Activated CD4-positive, alpha-beta T cell treated with anti-CD3 and anti-CD28 coated beads, Interleukin-2, amount 50 U/mL, for 4 hours (primary cell): Measurements from ENCODE around the gene RSPRY1.

Source experiments
- DNase-seq, 2 experiments: peaks; one replicate each; pipeline ENCODE4 v3.0.0-alpha.2; 2020

Gene RSPRY1

DNA sequence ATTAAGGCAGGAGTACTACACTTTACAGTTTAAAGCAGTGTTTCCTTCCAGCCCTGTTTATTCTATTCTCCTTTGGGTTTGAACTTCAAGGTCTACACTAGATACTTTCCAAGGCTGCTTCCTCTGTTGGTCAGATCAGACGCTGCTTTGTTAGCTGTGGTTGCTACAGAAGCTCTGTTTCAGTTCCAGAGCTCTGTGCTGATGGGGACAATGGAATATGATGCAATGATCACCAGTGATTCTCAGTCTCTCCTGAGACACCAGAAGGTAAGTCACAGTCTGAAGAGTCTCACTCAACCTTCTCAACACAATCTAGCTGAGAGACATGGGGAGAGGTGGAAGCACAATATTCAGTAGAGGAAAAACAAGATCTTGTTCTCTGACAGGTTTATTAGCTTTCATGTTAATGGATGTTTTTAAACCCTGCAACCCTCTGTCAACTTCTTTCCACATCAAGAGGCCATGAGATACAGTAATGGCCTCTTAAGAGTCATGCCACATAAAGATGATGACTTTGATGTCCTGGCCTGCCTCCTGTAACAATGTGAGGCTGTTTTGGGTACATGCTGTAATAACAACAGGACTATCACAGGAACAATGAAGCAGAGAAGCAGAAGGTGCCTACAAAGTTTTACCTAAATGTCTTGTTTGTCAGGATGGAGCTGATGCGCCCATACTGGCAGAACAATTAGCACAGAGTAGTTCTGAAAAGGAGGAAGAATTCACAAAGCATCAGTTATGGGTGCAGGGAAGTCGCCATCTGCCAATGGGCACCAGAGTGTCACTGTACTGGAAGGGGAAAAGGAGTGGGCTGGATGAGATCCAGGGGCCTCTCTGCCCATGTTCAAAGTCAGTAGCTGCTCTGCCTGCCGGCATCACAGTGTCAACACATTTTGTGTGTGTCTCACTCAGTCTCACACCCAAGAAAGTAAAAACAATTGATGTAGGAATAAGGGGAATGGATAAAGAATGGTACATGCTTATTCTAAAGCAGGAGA, 33.7 kb upstream of the RSPRY1 start:
- DNase-seq = no peak

DNA sequence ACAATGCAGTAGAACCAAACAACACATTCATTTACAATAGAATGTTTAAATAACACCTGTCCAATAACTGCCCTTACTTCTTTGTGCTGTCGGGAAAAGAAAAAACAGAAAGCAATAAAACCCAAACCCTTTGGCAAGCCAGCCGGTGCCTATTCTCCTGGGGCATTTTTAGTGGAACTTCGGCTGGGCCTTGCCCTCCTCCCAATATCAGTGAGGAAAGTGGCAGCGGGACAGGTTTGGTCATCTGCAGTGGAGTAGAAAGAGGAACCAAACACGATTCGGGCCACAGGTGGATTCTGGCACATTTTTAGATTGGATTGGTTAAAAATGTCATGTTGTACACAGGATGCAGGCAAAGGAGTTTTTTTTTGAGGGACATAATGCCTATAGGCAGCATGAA, 32.3 kb upstream of the RSPRY1 start:
- DNase-seq = no peak

DNA sequence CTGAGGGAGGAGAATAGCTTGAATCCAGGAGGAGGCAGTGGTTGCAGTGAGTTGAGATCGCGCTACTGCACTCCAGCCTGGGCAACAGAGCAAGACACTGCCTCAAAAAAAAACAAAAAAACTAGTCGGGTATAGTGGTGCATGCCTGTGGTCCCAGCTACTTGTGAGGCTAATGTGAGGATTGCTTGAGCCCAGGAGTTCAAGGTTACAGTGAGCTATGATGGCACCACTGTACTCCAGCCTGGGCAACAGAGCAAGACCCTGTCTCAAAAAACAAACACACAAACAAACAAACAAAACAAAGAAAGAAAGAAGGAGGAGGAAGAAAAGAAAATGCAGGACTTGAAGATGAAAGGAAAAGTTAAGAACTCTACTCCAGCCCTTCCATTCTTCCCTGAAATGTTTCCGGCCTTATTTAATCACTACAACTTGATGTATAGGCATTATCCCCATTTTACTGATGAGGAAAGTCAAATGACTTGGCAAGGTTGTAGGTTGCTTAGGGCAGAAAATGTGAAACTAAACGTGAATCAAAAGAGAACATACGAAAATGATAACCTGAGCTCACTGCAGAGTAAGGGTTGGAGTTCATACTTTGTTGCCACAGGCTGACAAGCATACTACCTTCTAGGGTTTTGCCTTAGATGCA, 30.3 kb upstream of the RSPRY1 start:
- DNase-seq = no peak

DNA sequence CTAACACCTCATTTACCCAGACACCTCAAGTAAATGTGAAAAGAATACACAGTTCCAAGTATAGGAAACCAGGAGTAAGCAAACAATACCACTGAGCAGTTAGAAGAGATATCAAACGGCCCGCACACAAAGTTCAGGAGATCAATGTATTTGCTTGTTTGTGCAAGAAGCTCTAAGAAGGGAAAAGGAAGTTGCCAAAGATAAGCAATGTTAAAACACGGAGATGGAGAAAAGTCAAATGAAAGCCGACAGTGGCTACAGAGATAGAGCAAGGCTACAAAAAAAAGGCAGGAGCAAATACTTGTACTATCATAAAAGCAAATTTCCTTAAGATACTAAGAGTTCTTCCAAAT, 29.8 kb upstream of the RSPRY1 start:
- DNase-seq = no peak

DNA sequence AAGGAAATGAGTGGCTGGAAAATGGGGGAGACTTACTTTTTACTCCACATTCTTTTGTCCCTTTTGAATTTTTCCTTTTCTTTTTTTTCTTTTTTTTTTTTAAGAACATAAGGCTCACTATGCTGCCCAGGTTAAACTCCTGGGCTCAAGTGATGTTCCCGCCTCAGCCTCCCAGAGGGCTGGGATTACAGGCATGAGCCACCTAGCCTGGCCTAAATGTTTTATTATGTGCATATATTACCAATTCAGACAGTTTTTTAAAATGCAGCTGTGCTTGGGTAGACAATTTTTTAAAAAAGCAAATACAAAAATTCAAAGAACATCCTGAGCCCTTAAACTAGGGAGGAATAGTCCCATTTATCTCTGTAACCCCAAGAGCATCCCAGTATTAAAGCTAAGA, 28.6 kb upstream of the RSPRY1 start:
- no peak for DNase-seq

DNA sequence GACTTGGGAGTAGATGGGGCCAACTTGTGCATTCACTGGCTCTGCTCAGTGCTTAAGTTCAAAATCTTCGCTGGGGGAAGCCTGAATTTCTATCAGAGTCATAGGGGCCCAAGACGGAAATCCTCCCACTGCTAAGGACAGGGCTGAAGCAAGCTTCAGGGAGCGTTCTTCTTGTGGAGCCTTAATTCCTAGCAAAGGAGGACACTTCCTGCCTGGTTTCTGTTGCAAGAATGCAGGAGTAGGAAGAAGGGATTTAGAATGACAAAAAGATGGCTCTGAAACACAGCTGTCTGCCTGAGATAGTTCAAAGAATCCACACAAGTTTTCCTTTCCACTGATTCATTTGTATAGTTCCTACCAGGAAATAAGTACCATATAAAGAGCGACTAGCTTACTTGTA, 26.7 kb upstream of the RSPRY1 start:
- DNase-seq = no peak

DNA sequence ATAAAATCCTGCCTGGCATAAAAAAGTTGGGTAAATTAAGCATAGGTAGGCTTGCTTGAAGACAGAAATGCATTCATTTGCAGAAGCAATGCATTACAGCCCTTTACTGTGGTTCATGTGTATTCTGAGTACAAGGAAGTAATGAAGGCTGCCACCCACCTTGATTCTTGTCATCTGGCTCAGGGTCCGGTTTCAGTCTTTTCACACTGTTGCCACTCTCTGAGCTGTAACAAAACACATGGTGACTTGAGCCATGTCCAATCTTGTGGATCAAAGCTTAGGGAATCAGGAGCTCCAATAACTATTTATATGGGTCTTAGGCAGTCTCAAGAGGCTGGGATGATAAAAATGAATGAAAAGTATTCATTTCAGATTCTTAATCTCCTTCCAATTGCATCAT, 22.3 kb upstream of the RSPRY1 start:
- DNase-seq = no peak

DNA sequence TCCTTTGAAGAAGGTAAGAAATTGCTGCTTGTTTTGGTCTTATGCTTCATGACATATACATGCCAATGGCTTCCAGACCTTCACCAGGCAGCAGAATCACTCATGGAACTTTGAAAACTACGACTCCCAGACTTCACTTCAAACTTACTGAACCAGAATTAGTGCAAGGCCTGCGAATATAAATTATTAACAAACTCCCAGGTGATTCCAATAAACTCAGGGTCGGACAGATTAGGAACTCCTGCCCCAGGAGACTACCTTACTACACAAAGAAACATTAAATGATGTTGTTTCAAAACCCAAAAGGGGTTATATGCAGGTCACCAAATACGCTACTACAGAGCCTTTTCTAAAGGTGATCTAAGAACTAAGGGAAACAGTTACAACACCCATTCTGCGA, 20.6 kb upstream of the RSPRY1 start:
- DNase-seq = no peak

DNA sequence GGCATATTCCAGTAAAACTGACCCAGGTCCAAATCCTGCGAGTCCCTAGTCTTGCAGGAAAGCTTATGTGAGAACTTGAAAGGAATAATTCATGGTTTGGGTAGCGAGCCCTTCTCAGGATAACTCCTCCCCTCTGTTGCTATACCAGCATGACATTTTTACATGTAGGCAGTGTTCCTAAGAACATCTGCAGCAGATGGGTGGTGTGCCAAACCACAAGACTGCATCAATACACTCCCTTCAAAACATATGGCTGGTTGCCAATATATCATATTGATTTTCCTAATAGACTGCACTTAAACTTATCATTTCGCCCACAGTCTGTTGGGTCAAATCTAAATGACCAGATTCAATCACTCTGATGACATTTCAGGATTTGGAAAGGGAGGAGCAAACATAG, 20.2 kb upstream of the RSPRY1 start:
- DNase-seq = no peak

DNA sequence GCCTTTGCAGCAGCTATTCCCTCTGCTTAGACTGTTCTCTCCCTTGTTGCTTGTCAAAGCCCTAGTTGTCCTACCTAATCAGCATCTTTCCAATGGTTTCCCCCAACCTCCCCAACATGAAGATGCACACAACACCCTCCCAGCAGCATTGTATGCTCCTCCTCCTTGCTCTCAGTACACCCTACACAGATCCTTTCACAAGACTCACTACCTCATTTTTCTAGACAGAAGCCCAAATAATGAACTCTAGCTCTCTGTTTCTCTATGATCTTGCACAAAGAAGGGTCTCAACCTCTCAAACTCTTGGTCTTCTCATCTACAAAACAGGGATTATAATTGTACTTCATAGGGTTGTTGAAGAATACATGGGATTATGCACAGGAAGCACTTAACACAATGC, 19.7 kb upstream of the RSPRY1 start:
- DNase-seq = no peak

DNA sequence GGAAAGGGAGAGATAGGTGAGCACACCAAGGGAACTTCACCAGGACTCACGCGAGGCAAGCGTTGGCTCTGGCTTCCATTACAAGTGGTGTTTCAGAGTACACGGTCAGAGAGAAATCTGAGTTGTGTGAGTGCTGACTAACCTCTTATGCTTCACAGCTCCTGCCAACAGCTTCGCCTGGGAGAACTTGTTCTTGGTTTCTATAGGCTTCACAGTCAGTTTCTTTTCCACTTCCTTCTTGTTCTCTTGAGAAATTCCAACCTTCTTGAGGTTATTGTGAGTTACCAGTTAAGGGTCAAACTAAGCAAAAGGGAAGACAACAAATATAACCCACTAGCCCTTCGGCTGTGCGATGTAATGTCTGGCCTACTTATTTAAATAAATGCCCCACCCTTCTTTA, 19.2 kb upstream of the RSPRY1 start:
- no peak for DNase-seq

DNA sequence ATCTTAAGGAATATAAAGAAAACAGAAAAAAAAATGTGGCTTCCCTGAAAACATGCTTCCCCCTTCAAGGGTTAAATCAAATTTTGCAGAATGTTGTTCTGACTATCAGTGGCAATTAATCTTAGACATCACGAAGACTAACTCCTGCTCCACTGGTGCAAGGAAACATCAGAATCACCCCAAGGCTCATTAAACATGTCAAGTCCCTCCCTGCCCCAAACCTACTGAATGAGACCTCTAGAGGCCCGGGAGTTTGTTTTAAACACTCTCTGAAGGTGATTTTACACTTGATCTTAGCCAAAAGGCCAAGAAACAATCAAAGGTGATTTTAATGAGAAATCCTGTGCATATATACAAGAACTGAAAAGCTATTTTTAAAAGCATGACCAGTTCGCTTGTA, 18.6 kb upstream of the RSPRY1 start:
- no peak for DNase-seq

DNA sequence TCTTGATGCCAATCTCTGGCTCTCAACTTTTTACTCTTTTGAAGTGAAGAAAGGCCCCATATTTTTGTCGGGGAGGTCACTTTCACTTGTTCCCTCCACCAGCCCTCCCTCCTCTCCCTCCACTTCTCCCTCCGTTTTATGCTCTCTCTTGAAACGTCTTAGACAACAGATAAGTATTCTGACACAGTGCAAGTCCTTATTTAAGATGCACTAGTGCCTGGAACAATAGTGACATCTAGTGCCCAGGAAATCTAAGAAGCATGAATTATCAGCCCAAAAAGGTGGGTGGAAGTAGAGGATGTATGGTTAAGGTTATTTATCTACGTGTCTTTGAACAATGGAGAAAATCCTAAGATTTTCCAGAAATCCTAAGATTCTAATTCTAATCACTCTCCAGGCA, 18.2 kb upstream of the RSPRY1 start:
- DNase-seq = no peak

DNA sequence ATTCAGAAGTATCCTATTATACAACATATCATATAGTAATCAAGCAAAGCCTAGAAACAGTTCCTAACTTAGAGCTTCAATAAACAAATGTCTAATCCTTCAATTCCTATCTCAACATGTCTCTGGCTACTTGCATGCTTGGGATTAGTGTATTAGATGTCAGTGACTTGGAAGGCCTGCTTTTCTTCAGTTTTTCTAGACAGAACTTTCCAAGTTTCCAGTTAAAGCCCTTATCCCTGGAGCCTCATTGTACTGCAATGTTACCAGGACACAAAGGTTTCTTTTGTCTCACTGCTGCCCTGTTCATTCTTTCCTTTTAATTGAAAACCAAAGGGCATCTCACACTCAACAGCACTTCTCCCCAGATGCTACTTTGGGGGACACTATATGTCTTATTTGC, 16.8 kb upstream of the RSPRY1 start:
- no peak for DNase-seq

DNA sequence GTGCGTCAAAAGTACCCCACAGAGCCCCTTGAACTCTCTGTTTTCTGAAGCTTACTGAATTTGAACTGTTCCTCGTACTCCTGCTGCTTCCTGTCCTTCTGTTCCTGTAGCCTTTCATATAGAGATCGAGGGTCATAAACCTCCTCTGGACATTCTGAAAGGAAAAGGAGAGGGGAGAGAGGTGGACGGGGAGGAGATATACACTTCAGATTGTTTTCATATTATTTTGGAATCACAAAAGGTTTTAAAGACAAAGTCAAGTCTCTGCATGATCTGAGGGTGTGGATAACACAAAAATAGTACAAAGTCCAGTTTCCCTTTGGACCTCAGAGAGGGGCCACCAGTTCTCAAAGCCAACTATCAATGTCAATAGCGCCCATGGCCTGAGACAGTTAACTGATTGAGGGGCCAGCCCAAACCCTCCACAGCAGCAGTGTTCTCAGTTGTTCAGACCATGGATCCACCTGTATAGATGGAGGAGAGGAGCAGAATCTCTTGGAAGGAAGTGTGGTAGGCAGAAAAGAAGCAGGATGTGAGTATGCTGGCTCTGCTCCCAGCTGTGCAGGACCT, 13.3 kb upstream of the RSPRY1 start:
- DNase-seq = no peak

DNA sequence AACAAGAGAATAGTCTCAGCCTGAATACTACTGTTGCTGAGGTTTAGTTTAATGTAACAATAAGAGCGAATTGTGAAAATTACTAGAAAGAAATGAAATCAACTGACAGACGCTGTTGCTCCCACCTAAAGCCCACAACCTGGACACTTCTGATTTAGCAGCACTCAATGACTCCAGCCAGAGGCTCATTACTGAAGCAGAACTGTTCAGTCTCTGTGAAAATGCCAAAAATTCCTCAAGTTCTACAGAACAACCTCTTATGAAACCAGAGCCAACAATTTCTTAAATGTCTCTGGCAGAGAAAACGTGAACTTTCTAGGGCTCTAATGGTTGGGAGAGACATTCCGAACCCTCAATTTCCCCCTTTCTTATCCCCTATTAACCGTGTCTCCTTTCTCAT, 10.2 kb upstream of the RSPRY1 start:
- no peak for DNase-seq

DNA sequence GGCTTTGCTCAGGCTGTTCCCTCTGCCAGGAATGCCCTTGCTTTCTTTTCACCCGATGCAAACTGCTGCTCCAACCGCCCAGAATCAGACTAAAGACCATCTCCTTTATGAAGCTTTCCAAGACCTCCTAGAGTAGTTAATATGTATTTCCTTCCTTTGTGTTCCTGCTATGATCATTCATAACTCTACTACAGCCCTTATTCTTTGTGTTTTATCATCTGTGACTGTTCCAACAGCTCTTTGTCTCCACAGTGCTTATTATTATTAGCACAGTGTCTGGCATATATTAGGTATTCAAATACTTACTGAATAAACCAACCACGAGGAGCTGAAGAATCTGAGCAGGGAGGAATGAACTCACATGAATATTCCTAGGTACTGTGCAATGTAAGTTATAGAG, 7.9 kb upstream of the RSPRY1 start:
- DNase-seq = no peak

DNA sequence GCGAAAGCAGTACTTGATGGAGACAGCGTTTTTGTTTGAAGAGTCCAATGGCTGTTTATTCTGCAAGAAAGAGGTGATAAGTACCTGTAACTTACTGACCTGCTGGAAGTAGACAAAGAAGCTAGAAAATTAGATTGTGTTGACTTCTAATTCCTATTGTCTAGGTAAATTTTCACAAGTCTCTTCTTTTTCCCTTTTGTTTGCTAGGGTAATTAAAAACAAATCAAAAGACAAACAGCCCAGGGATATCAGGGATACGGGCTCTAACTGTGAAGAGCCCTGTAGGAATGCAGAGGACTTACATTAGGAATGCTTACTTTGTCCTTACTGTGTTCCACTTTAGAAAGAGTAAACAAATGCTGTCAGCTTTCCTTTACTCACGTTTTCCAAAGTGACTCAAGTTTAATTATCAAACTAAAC, 7.3 kb upstream of the RSPRY1 start:
- no peak for DNase-seq

DNA sequence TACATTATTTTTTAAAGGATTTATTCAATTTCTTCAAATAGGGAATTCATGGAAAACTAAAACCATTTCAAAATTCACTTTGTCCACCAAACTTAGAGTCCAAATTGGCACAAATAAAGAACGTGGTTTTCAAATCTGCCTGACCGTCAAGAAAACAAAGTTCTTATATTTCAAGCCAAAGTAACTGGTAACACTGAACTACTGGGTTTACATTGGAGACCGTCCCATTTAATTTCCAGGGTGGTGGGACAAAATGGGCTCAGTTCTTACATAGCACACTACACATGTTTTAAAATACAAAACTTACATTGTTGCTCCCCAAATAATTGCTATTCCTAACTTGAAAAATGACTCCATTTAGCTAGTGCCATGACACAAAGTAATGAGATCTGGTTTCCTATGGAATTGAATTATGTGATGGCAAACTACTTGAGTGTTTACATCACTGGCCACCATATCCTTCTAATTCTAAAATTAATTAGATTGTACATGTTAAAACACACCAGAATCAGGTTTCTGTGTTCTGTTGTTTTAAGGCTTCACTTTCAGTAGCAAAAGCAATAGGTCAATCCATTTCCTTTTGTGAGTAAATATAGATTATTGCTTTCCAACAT, 6.8 kb upstream of the RSPRY1 start:
- no peak for DNase-seq

DNA sequence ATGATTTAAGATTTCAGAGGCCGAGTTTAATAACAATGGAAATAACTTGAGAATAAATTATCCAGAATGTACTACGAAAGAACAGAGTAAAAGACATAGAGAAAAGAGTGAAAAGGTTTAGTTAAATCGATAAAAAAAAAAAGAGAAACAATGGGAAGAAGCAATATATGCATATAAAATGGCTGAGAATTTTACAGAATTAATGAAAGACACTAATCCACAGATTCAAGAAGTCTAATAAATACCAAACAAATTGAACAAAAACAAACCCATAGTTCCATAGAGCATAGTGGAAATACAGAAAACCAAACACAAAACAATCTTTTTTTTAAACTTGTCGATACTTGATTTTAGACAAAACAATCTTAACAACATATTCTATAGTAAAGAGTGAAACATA, 2.0 kb upstream of the RSPRY1 start:
- DNase-seq = no peak

DNA sequence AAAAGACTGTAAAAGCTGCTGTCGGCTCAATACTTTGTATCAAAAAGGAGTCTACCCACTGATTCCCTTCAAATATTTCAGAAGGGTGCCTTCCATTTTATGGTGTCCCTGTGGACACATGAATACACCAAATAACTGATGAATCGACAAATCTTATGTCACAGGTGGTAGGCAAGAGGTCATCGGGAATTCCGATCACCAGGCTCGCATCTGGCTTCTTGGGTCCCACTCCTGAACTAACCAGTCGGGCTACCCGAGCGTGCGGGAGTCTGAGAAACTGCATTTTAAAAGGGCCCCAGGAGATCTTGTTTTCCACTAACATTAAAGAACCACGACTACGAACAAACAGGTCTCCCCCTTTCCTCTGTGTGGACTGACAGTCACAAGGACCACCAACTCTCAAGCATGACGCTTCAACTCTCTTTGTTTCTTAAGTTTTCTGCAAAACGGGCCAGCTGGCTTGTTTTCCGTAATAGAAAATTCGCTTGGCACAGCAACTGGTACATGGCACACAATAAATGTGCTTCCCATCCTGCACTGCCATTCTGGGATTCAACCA, 1.2 kb upstream of the RSPRY1 start:
- DNase-seq = no peak

DNA sequence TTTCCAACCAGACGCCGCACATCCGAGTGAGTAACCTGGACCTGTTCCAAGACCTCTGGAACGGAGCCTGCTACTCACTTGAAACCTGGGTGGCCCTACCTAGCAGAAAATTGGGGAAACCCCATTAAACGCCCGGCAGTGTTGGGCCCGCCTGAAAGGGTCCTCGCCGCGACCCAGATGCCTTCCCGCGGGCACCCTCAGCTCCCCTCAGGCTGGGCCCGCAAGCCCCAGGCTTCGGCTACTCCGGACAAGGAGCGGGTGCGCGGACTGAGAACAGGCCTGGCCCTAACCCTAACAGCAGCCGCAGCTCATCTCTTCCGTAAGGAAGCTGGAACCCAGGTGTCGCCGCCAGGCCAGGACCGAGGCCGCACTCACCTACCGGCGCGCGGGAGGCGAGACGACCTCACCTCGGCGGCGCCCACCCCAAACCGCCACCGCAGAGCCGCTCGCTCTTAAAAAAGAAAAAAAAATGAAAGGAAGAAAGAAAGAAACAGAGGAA, 634 bp upstream of the RSPRY1 start:
- no peak for DNase-seq
